CD8-positive, alpha-beta memory T cell (primary cell): Measurements from ENCODE around the gene EFNA5. TPM values are rescaled to one million over a fixed set of nuclear protein-coding genes. Genes with fewer than 3 reads are reported as not detected.

ENCODE experiments used
- CTCF ChIA-PET: fragments of 350-600 bp; sonication (Branson Sonifier 250); formaldehyde crosslinking; loops from one replicate; lab custom pipeline; 2021; ENCODE audit warnings: antibody characterized with exemption; lab: Charles Lee
- POLR2A ChIA-PET: fragments of 350-600 bp; sonication (Branson Sonifier 250); formaldehyde crosslinking; loops from one replicate; lab custom pipeline; 2021; ENCODE audit warnings: antibody characterized with exemption; lab: Charles Lee
- DNase-seq, 5 donors: peaks; one replicate each; pipeline versions ENCODE4 v3.0.0 to v3.0.0-alpha.2; 2020 to 2022; ENCODE audit warnings: mixed read lengths in 1 of 5
- H3K27ac ChIP-seq: one replicate; pipeline ENCODE4 v1.7.0; 2013; ENCODE audit warnings: low read depth, mild to moderate bottlenecking, low read length, moderate library complexity
- H3K27me3 ChIP-seq: 2 replicates; pipeline ENCODE4 v1.7.0; 2013; ENCODE audit warnings: low read length, mild to moderate bottlenecking; ENCODE audit not compliant: insufficient read depth, poor library complexity, severe bottlenecking
- H3K36me3 ChIP-seq: 2 replicates; pipeline ENCODE4 v1.7.0; 2013; ENCODE audit warnings: mild to moderate bottlenecking, low read length, moderate library complexity; ENCODE audit not compliant: insufficient read depth
- H3K4me1 ChIP-seq: 2 replicates; pipeline ENCODE4 v1.7.0; 2013; ENCODE audit warnings: mild to moderate bottlenecking, low read length, moderate library complexity; ENCODE audit not compliant: insufficient read depth
- H3K4me3 ChIP-seq: 2 replicates; pipeline ENCODE4 v1.7.0; 2013; ENCODE audit warnings: mild to moderate bottlenecking, low read length
- H3K9me3 ChIP-seq: 2 replicates; pipeline ENCODE4 v1.7.0; 2013; ENCODE audit warnings: mild to moderate bottlenecking, low read length
- H3K27ac Mint-ChIP-seq, 8 donors: one replicate each; pipeline ENCODE4 v1.8.0; 2020 to 2021; ENCODE audit warnings: mixed read lengths in 8 of 8, mild to moderate bottlenecking in 6 of 8, inconsistent platforms in 3 of 8, moderate library complexity in 3 of 8
- H3K27me3 Mint-ChIP-seq, 2 donors: one replicate each; pipeline ENCODE4 v1.8.0; 2020 to 2021; ENCODE audit warnings: mixed read lengths in 2 of 2, mild to moderate bottlenecking in 1 of 2, moderate library complexity in 1 of 2
- H3K36me3 Mint-ChIP-seq, 3 donors: one replicate each; pipeline ENCODE4 v1.8.0; 2020 to 2021; ENCODE audit warnings: mixed read lengths in 3 of 3, inconsistent platforms in 1 of 3, mild to moderate bottlenecking in 1 of 3
- H3K4me1 Mint-ChIP-seq, 3 donors: one replicate each; pipeline ENCODE4 v1.8.0; 2020 to 2021; ENCODE audit warnings: mixed read lengths in 3 of 3, inconsistent platforms in 1 of 3, mild to moderate bottlenecking in 1 of 3
- H3K4me3 Mint-ChIP-seq, 7 donors: one replicate each; pipeline ENCODE4 v1.8.0; 2020 to 2021; ENCODE audit warnings: mixed read lengths in 7 of 7, mild to moderate bottlenecking in 6 of 7, moderate library complexity in 4 of 7, inconsistent platforms in 2 of 7
- H3K9me3 Mint-ChIP-seq, 5 donors: one replicate each; pipeline ENCODE4 v1.8.0; 2020 to 2022; ENCODE audit warnings: mixed read lengths in 5 of 5, mild to moderate bottlenecking in 3 of 5, moderate library complexity in 2 of 5, inconsistent platforms in 1 of 5
- polyA plus RNA-seq: library from polyadenylated mRNA; unstranded; fragments of 300-500 nt; fragmentation: Illumina TruSeq; gene quantifications from one replicate; pipeline ENCODE4 v1.2.3, GENCODE V29; 2021
- total RNA-seq, 2 experiments: library from RNA; stranded (reverse); gene quantifications; one replicate each; pipeline ENCODE4 v1.2.3, GENCODE V29; 2021

The EFNA5 gene
- total and polyA plus RNA-seq, 3 experiments from 2014 or later = 0.21 TPM; not detected in 2

DNA sequence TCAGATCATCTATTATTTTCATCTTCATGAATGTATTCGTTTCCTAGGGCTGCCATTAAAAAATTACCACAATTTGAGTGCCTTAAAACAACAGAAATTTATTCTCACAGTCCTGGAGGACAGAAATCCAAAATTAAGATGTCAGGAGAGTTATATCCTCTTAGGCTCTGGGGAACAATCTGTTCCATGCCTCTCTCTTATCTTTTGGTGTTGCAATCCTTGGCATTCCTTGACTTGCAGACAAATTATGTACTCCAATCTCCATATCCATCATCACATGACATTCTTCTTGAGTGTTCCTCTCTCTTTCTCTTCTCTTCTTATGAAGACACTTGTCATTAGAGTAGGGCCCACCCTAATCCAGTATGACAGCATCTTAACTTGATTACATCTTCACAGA is 339.4 kb downstream of the EFNA5 start:
- Histone ChIP-seq H3K27ac (no peak overlapping the region), H3K4me1 (no peaks in the 10 kb centered on the region), H3K27me3 (no peaks in the 10 kb centered on the region), H3K4me3 (no peak overlapping the region), H3K36me3 (no peaks in the 10 kb centered on the region), H3K9me3 (no peaks in the 10 kb centered on the region)
- Mint-ChIP-seq H3K4me1 (no peaks in the 10 kb centered on the region), H3K9me3 (no peaks in the 10 kb centered on the region), H3K36me3 (peaks cover 0 to 3% (median 0%) of the 10 kb centered on the region in 3 donors), H3K27ac (no peak overlapping the region), H3K4me3 (no peak overlapping the region), H3K27me3 (no peaks in the 10 kb centered on the region)
- CTCF ChIA-PET = no interaction called here
- DNase-seq = no peak
- POLR2A ChIA-PET = no interaction called here

DNA sequence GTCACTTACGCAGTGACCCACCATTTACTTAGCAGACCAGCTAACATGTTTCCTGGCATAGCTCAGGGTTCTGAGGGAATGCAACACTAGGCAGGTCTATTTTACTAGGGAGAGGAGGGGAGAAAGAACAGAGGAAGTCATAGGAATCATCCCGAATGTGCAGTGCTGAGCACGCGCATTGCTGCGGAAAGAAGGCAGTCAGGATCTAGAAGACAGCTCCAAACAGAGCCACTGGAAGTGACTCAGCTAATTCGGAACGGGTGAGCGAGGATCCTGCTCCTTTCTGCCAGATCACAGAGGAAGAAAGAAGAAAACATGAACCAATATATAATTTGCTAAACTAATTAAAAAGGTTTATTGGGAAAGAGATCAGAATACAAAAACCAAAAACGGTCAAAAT is 339.8 kb downstream of the EFNA5 start:
- POLR2A ChIA-PET = no interaction called here
- Mint-ChIP-seq H3K36me3 (peaks cover 0 to 3% (median 0%) of the 10 kb centered on the region in 3 donors), H3K9me3 (no peaks in the 10 kb centered on the region), H3K4me3 (no peak overlapping the region), H3K4me1 (no peaks in the 10 kb centered on the region), H3K27me3 (no peaks in the 10 kb centered on the region), H3K27ac (peak overlapping the region in 1 of 8 donors; percentile 29)
- H3K4me1 ChIP-seq = no peaks in the 10 kb centered on the region
- H3K27me3 ChIP-seq = no peaks in the 10 kb centered on the region
- H3K9me3 ChIP-seq = no peaks in the 10 kb centered on the region
- no peak overlapping the region for H3K4me3 ChIP-seq
- H3K27ac ChIP-seq = no peak overlapping the region
- no peaks in the 10 kb centered on the region for H3K36me3 ChIP-seq
- DNase-seq = no peak
- CTCF ChIA-PET = no interaction called here

DNA sequence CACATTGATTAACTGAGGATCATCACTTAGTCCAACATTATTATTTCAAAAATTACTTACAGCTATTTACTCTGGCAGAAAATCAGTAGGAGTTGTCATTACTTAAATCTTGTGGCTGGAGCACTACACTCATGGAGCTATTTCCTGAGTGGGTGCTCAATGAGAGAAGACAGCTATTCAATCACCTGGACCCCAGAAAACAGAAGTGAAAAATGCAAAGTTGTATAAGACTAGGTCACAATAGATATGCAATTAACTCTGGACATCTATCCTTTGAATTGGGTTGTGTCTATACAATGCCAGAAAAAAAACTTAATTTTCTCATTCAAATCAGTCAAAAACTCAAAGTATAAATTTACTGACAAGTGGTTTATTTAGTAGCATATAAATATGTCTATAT is 340.9 kb downstream of the EFNA5 start:
- H3K9me3 ChIP-seq = no peaks in the 10 kb centered on the region
- H3K27me3 ChIP-seq = no peaks in the 10 kb centered on the region
- no peak overlapping the region for H3K4me3 Mint-ChIP-seq
- no peaks in the 10 kb centered on the region for H3K4me1 Mint-ChIP-seq
- no peaks in the 10 kb centered on the region for H3K27me3 Mint-ChIP-seq
- H3K36me3 Mint-ChIP-seq = peaks cover 0 to 3% (median 0%) of the 10 kb centered on the region in 3 donors
- no peaks in the 10 kb centered on the region for H3K36me3 ChIP-seq
- CTCF ChIA-PET = no interaction called here
- H3K27ac Mint-ChIP-seq = no peak overlapping the region
- DNase-seq = no peak
- H3K9me3 Mint-ChIP-seq = no peaks in the 10 kb centered on the region
- H3K27ac ChIP-seq = no peak overlapping the region
- no peaks in the 10 kb centered on the region for H3K4me1 ChIP-seq
- H3K4me3 ChIP-seq = no peak overlapping the region
- POLR2A ChIA-PET = no interaction called here
